VCaP (cell line): Measurements from ENCODE around the gene CDCP2.

Experiments used
- H3K27ac ChIP-seq: fragments of 450-650 bp; 2 replicates; pipeline ENCODE4 v1.5.1; 2017
- CTCF ChIP-seq: fragments of 450-650 bp; conservative IDR thresholded peaks from 2 replicates; pipeline ENCODE4 v1.5.1; 2017; ENCODE audit warnings: mild to moderate bottlenecking, moderate library complexity

CDCP2 gene

GRCh38 chr1:54124906-54125305 is 27.9 kb downstream of the CDCP2 start:
- no peak for TF ChIP-seq CTCF
- H3K27ac ChIP-seq: peak overlapping the region; percentile 53

GRCh38 chr1:54124472-54124871 is 28.3 kb downstream of the CDCP2 start:
- H3K27ac ChIP-seq: peak overlapping the region; percentile 53
- TF ChIP-seq CTCF: no peak

- TF ChIP-seq CTCF: no peak
- H3K27ac ChIP-seq: no peak overlapping the region; the same call in 1 of the 2 replicates
Measured at GRCh38 chr1:54122992-54123391, 29.8 kb downstream of the CDCP2 start.

- no peak overlapping the region; the same call in 1 of the 2 replicates for H3K27ac ChIP-seq
- TF ChIP-seq CTCF: no peak
Measured at GRCh38 chr1:54122135-54122751, 30.6 kb downstream of the CDCP2 start.

GRCh38 chr1:54121482-54122134 is 31.2 kb downstream of the CDCP2 start:
- H3K27ac ChIP-seq: no peak overlapping the region
- TF ChIP-seq CTCF: peak; percentile 78

GRCh38 chr1:54120698-54121481 is 31.9 kb downstream of the CDCP2 start:
- no peak for TF ChIP-seq CTCF
- no peak overlapping the region for H3K27ac ChIP-seq

GRCh38 chr1:54120018-54120697 is 32.6 kb downstream of the CDCP2 start:
- no peak for TF ChIP-seq CTCF
- no peak overlapping the region for H3K27ac ChIP-seq
